ENCODE measurements around the gene DGKD. TPM values are rescaled to one million over a fixed set of nuclear protein-coding genes. Genes with fewer than 3 reads are reported as not detected.

The DGKD gene
- total and polyA plus RNA-seq, 10 of the 15 experiments (the other 5 are each of a cell fraction or from before 2014, with no cell fraction given), result 2.7 to 81.9 (median 27.0) TPM

GRCh38 chr2:233471291-233472035 lies 117.2 kb downstream of the DGKD start:
- POLR2A ChIA-PET, result no interaction called here
- ATAC-seq (no peak), FAIRE-seq (no peak), DNase-seq (ENCODE audit: low read depth, low spot score) (no peak)
- SMC1A ChIA-PET (ENCODE audit: uncharacterized antibody, unreplicated experiment), result no interaction called here
- no peak for TF ChIP-seq RCOR1 (conservative IDR thresholded peaks at IDR 0.05; ENCODE audit: low read depth, low read length)
- TF ChIP-seq ZNF24 (IDR thresholded peaks at IDR 0.05), result no peak
- TF ChIP-seq BMI1 (IDR thresholded peaks at IDR 0.05; ENCODE audit: borderline replicate concordance), result no peak
- TF ChIP-seq, protein P1, sequence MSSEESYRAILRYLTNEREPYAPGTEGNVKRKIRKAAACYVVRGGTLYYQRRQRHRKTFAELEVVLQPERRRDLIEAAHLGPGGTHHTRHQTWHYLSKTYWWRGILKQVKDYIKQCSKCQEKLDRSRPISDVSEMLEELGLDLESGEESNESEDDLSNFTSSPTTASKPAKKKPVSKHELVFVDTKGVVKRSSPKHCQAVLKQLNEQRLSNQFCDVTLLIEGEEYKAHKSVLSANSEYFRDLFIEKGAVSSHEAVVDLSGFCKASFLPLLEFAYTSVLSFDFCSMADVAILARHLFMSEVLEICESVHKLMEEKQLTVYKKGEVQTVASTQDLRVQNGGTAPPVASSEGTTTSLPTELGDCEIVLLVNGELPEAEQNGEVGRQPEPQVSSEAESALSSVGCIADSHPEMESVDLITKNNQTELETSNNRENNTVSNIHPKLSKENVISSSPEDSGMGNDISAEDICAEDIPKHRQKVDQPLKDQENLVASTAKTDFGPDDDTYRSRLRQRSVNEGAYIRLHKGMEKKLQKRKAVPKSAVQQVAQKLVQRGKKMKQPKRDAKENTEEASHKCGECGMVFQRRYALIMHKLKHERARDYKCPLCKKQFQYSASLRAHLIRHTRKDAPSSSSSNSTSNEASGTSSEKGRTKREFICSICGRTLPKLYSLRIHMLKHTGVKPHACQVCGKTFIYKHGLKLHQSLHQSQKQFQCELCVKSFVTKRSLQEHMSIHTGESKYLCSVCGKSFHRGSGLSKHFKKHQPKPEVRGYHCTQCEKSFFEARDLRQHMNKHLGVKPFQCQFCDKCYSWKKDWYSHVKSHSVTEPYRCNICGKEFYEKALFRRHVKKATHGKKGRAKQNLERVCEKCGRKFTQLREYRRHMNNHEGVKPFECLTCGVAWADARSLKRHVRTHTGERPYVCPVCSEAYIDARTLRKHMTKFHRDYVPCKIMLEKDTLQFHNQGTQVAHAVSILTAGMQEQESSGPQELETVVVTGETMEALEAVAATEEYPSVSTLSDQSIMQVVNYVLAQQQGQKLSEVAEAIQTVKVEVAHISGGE (CRISPR knock-in tag; IDR thresholded peaks at IDR 0.05), result no peak
- no peak for TF ChIP-seq NFYB (IDR thresholded peaks at IDR 0.05; ENCODE audit: insufficient read depth, low read depth, low read length)
- no peak for TF ChIP-seq CREB1 (IDR thresholded peaks at IDR 0.05; ENCODE audit: low read depth)
- TF ChIP-seq SMARCA5 (IDR thresholded peaks at IDR 0.05), result no peak
- no peak for TF ChIP-seq STAT3 (IDR thresholded peaks at IDR 0.05; ENCODE audit: low read depth, low read length)
- no peak for TF ChIP-seq SKIL (IDR thresholded peaks at IDR 0.05; ENCODE audit: low read depth, poor library complexity, severe bottlenecking)
- no peak for TF ChIP-seq TCF3 (IDR thresholded peaks at IDR 0.05; ENCODE audit: borderline replicate concordance, insufficient read depth, low read depth, low read length)
- TF ChIP-seq HDAC6 (IDR thresholded peaks at IDR 0.05; ENCODE audit: unreplicated experiment), result no peak
- no peak for TF ChIP-seq RBBP5 (conservative IDR thresholded peaks at IDR 0.05)
- no peak for TF ChIP-seq CBX3 (IDR thresholded peaks at IDR 0.05; ENCODE audit: borderline replicate concordance, low read depth)
- peaks cover 10 to 14% of the 10 kb centered on the region in 2 experiments; a peak in 3 of 4 replicates for H3K36me3 ChIP-seq (ENCODE audit: control insufficient read depth in 2 of 2, insufficient read depth in 2 of 2, low read length in 1 of 2)
- no peak overlapping the region for H2AFZ ChIP-seq (ENCODE audit: control insufficient read depth, low read depth, low read length)
- H3K9ac ChIP-seq (ENCODE audit: control insufficient read depth, insufficient read depth, low read length), result no peak overlapping the region
- no peaks in the 10 kb centered on the region for H3K27me3 ChIP-seq (replicated peaks in 1 of 2; ENCODE audit: control insufficient read depth in 2 of 2, insufficient read depth in 2 of 2, low read length in 1 of 2)
- H3K9me3 ChIP-seq (replicated peaks; ENCODE audit: control insufficient read depth, insufficient read depth, low read length), result no peaks in the 10 kb centered on the region
- in situ Hi-C loops (cut with MboI), result no loop called here
- H3K79me2 ChIP-seq (ENCODE audit: control insufficient read depth, insufficient read depth, low read length), result no peaks in the 10 kb centered on the region
- 98% methylated on average over 12 of the region's 12 CpGs for WGBS (ENCODE audit: insufficient coverage, insufficient replicate concordance, low lambda C conversion rate, missing lambda C conversion rate)
- H3K27ac ChIP-seq (ENCODE audit: control insufficient read depth, insufficient read depth), result no peak overlapping the region
- intact Hi-C loops (cut with micrococcal nuclease; ENCODE audit: unreplicated experiment), result no loop called here
- no peaks in the 10 kb centered on the region for H3K4me1 ChIP-seq (ENCODE audit: control insufficient read depth, insufficient read depth, low read length)
- TSS peak; percentile 63 for BruUV-seq (replicated peaks)
- H4K20me1 ChIP-seq (ENCODE audit: control insufficient read depth, insufficient read depth), result no peaks in the 10 kb centered on the region
- H3K4me3 ChIP-seq, result no peak overlapping the region
- no peak overlapping the region for H3K4me2 ChIP-seq (ENCODE audit: control insufficient read depth, insufficient read depth)
- RAD21 ChIA-PET (ENCODE audit: unreplicated experiment), result no interaction called here
- CTCF ChIA-PET, result no interaction called here
